Measurements from ENCODE around the gene THRB.

THRB gene

GRCh38 chr3:24512564-24513197, 18.0 kb upstream of the THRB start:
- no peak for DNase-seq (ENCODE audit: low read depth in 1 of 2, low spot score in 1 of 2)

GRCh38 chr3:24510030-24510648, 15.5 kb upstream of the THRB start:
- no peak for DNase-seq (ENCODE audit: low read depth in 1 of 2, low spot score in 1 of 2)

GRCh38 chr3:24508423-24508839, 13.8 kb upstream of the THRB start:
- no peak for DNase-seq (ENCODE audit: low read depth in 1 of 2, low spot score in 1 of 2)

- no peak for DNase-seq (ENCODE audit: low read depth in 1 of 2, low spot score in 1 of 2)
Measured at GRCh38 chr3:24507776-24508422, 13.2 kb upstream of the THRB start.

- no peak for DNase-seq (ENCODE audit: low read depth in 1 of 2, low spot score in 1 of 2)
Measured at GRCh38 chr3:24506966-24507775, 12.5 kb upstream of the THRB start.

GRCh38 chr3:24505691-24506550, 11.3 kb upstream of the THRB start:
- no peak for DNase-seq (ENCODE audit: low read depth in 1 of 2, low spot score in 1 of 2)

GRCh38 chr3:24504772-24505171, 10.1 kb upstream of the THRB start:
- DNase-seq (ENCODE audit: low read depth in 1 of 2, low spot score in 1 of 2): no peak

GRCh38 chr3:24503616-24504113, 9.0 kb upstream of the THRB start:
- DNase-seq (ENCODE audit: low read depth in 1 of 2, low spot score in 1 of 2): no peak

GRCh38 chr3:24502690-24503089, 8.0 kb upstream of the THRB start:
- no peak for DNase-seq (ENCODE audit: low read depth in 1 of 2, low spot score in 1 of 2)

- no peak for DNase-seq (ENCODE audit: low read depth in 1 of 2, low spot score in 1 of 2)
Measured at GRCh38 chr3:24500806-24501205, 6.2 kb upstream of the THRB start.

GRCh38 chr3:24499991-24500390, 5.3 kb upstream of the THRB start:
- no peak for DNase-seq (ENCODE audit: low read depth in 1 of 2, low spot score in 1 of 2)

GRCh38 chr3:24498796-24499195, 4.1 kb upstream of the THRB start:
- DNase-seq (ENCODE audit: low read depth in 1 of 2, low spot score in 1 of 2): no peak

- no peak for DNase-seq (ENCODE audit: low read depth in 1 of 2, low spot score in 1 of 2)
Measured at GRCh38 chr3:24498391-24498790, 3.7 kb upstream of the THRB start.

- no peak for DNase-seq (ENCODE audit: low read depth in 1 of 2, low spot score in 1 of 2)
Measured at GRCh38 chr3:24497942-24498341, 3.3 kb upstream of the THRB start.

GRCh38 chr3:24496529-24497482, 2.2 kb upstream of the THRB start:
- no peak for DNase-seq (ENCODE audit: low read depth in 1 of 2, low spot score in 1 of 2)

GRCh38 chr3:24495326-24495994, 810 bp upstream of the THRB start:
- no peak for DNase-seq (ENCODE audit: low read depth in 1 of 2, low spot score in 1 of 2)

- DNase-seq (ENCODE audit: low read depth in 1 of 2, low spot score in 1 of 2): no peak
Measured at GRCh38 chr3:24493746-24494617, 668 bp downstream of the THRB start.

GRCh38 chr3:24492971-24493551, 1.6 kb downstream of the THRB start:
- DNase-seq (ENCODE audit: low read depth in 1 of 2, low spot score in 1 of 2): no peak

All from activated T-helper 1 cell treated with anti-CD3 and anti-CD28 coated beads, Interleukin-2, amount 50 U/mL, for 16 hours (primary cell).